ENCODE results near the gene DNAJC1. TPM values are rescaled to one million over a fixed set of nuclear protein-coding genes. Genes with fewer than 3 reads are reported as not detected.

DNAJC1 gene
- total and polyA plus RNA-seq, 2 of the 8 experiments (the other 6 are each of a cell fraction or from before 2014, with no cell fraction given), result 6.8 to 14.8 TPM

DNA sequence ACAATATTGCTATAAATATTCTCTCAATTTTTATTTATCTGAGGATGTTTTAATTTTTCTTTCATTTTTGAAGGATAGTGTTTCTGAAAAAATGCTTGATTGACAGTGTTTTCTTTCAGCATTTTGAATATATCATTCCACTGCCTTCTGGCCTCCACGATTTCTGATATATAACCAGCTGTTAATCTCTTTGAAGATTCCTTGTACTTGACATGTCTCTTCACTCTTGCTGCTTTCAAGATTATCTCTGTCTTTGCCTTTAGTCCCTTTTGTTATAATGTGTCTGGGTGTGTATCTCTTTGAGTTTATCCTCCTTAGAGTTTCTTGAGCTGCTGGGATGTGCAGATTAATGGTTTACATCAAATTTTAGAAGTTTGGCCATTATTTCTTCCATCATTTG, 22.8 kb upstream of the DNAJC1 start:
- TF ChIP-seq SIN3A (conservative IDR thresholded peaks at IDR 0.05 in 1 of 2, IDR thresholded peaks at IDR 0.05 in 1 of 2; ENCODE audit: low read depth in 1 of 2, low read length in 2 of 2), result no peak
- no peak for TF ChIP-seq HDAC6 (IDR thresholded peaks at IDR 0.05; ENCODE audit: low read depth, low read length)
- no peak for TF ChIP-seq CREB1 (IDR thresholded peaks at IDR 0.05)
- TF ChIP-seq BRCA1 (IDR thresholded peaks at IDR 0.05; ENCODE audit: low read depth, low read length), result no peak
- no peak for TF ChIP-seq SP1 (IDR thresholded peaks at IDR 0.05; ENCODE audit: low read depth, low read length)
- TF ChIP-seq ZNF274 (IDR thresholded peaks at IDR 0.05; ENCODE audit: borderline replicate concordance, extremely low read depth, low read length), result no peak
- TF ChIP-seq CBX8 (IDR thresholded peaks at IDR 0.05; ENCODE audit: borderline replicate concordance, low read depth, low read length), result no peak
- TF ChIP-seq EZH2 (IDR thresholded peaks at IDR 0.05; ENCODE audit: low read depth, low read length, severe bottlenecking), result no peak
- TF ChIP-seq, protein P1, sequence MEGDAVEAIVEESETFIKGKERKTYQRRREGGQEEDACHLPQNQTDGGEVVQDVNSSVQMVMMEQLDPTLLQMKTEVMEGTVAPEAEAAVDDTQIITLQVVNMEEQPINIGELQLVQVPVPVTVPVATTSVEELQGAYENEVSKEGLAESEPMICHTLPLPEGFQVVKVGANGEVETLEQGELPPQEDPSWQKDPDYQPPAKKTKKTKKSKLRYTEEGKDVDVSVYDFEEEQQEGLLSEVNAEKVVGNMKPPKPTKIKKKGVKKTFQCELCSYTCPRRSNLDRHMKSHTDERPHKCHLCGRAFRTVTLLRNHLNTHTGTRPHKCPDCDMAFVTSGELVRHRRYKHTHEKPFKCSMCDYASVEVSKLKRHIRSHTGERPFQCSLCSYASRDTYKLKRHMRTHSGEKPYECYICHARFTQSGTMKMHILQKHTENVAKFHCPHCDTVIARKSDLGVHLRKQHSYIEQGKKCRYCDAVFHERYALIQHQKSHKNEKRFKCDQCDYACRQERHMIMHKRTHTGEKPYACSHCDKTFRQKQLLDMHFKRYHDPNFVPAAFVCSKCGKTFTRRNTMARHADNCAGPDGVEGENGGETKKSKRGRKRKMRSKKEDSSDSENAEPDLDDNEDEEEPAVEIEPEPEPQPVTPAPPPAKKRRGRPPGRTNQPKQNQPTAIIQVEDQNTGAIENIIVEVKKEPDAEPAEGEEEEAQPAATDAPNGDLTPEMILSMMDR (IDR thresholded peaks at IDR 0.05; ENCODE audit: control extremely low read depth in 1 of 3, insufficient read depth in 1 of 3, low read depth in 1 of 3, low read length in 3 of 3), result no peak
- TF ChIP-seq MAFK (IDR thresholded peaks at IDR 0.05; ENCODE audit: low read depth, low read length), result no peak
- CTCF ChIA-PET (ENCODE audit: partially characterized antibody), result interaction anchor here (1.5 kb wide), 1 partner anchor 77 kb away, joined by 4 read pairs; no protein-coding TSS in a partner anchor
- Histone ChIP-seq H3K14ac (ENCODE audit: insufficient read length) (no peak overlapping the region), H2BK120ac (replicated peaks; ENCODE audit: low read depth, low read length) (no peak overlapping the region), H3K4me2 (ENCODE audit: insufficient read depth in 1 of 2, low read depth in 2 of 2, low read length in 2 of 2) (no peak overlapping the region), H4K91ac (replicated peaks; ENCODE audit: insufficient read length, low read length) (no peak overlapping the region), H2BK20ac (ENCODE audit: low read length) (no peak overlapping the region), H3K23ac (ENCODE audit: insufficient read length) (no peak overlapping the region), H3K56ac (replicated peaks; ENCODE audit: insufficient read length, low read depth, low read length) (no peak overlapping the region), H3K4me3 (ENCODE audit: extremely low read depth in 1 of 4, insufficient read depth in 2 of 4, low read depth in 3 of 4, low read length in 4 of 4) (no peak overlapping the region), H3K18ac (ENCODE audit: extremely low read depth, low read length) (no peak overlapping the region), H3K9ac (replicated peaks in 1 of 4; ENCODE audit: extremely low read depth in 1 of 4, low read depth in 3 of 4, low read length in 3 of 4) (no peak overlapping the region), H3K27ac (ENCODE audit: low read depth, low read length) (no peak overlapping the region), H3K9me3 (ENCODE audit: insufficient read depth in 2 of 2, low read depth in 1 of 2, low read length in 1 of 2) (peaks cover 0 to 3% of the 10 kb centered on the region in 2 experiments; a peak in 1 of 4 replicates), H2AK5ac (ENCODE audit: low read depth, low read length) (no peak overlapping the region), H3K4me1 (replicated peaks in 1 of 4; ENCODE audit: control insufficient read depth in 3 of 4, insufficient read depth in 4 of 4, low read length in 3 of 4) (no peaks in the 10 kb centered on the region), H4K5ac (ENCODE audit: insufficient read length, low read depth, low read length) (no peak overlapping the region), H3K79me1 (ENCODE audit: low read depth, low read length) (no peaks in the 10 kb centered on the region), H3K4ac (replicated peaks; ENCODE audit: insufficient read length, low read depth, low read length) (no peak overlapping the region), H4K8ac (ENCODE audit: extremely low read depth, insufficient read depth, low read length) (no peak overlapping the region), H3K79me2 (ENCODE audit: control insufficient read depth in 1 of 2, insufficient read depth in 2 of 2, low read length in 2 of 2) (no peaks in the 10 kb centered on the region), H2AFZ (ENCODE audit: low read length) (no peak overlapping the region), H2BK15ac (ENCODE audit: low read length) (no peak overlapping the region), H3K27me3 (replicated peaks in 1 of 4; ENCODE audit: control insufficient read depth in 3 of 4, extremely low read depth in 1 of 4, insufficient read depth in 3 of 4, low read length in 3 of 4) (peaks cover 0 to 1% (median 0%) of the 10 kb centered on the region in 4 experiments; a peak in 1 of 7 replicates), H2BK12ac (ENCODE audit: low read depth, low read length) (no peak overlapping the region), H2BK5ac (ENCODE audit: low read depth, low read length) (no peak overlapping the region), H3K23me2 (ENCODE audit: low read depth, low read length) (no peaks in the 10 kb centered on the region), H4K20me1 (replicated peaks in 1 of 2; ENCODE audit: control insufficient read depth in 1 of 2, insufficient read depth in 2 of 2, low read length in 2 of 2) (no peaks in the 10 kb centered on the region), H3K36me3 (ENCODE audit: control insufficient read depth in 2 of 4, insufficient read depth in 4 of 4, low read length in 3 of 4) (no peaks in the 10 kb centered on the region)
- POLR2A ChIA-PET (ENCODE audit: partially characterized antibody), result no interaction called here
- no peak for DNase-seq (ENCODE audit: low read depth in 1 of 2, low spot score in 2 of 2)
- FAIRE-seq, result no peak
- 83% methylated on average over 1 of the region's 1 CpG; no CpG with 5 or more reads in 1 of the 2 experiments for WGBS, 2 experiments (ENCODE audit: extremely low coverage in 1 of 2, insufficient coverage in 1 of 2, insufficient read length in 1 of 2, insufficient replicate concordance in 2 of 2, low coverage in 1 of 2, low lambda C conversion rate in 2 of 2, missing lambda C conversion rate in 1 of 2)
